Calu3 (cell line): ENCODE measurements around the gene CCND3. TPM values are rescaled to one million over a fixed set of nuclear protein-coding genes. Genes with fewer than 3 reads are reported as not detected.

Source experiments
- BruUV-seq: library from RNA; stranded (reverse); fragments of 400-500 nt; replicated peaks from 2 replicates; lab custom pipeline; 2021; lab: Mats Ljungman, UMichigan
- CTCF ChIA-PET: fragments of 300-600 bp; sonication (Branson Sonifier 250); formaldehyde crosslinking; loops from one replicate; lab custom pipeline; 2022; ENCODE audit warnings: antibody characterized with exemption; lab: Charles Lee
- DNase-seq: peaks from one replicate; pipeline ENCODE4 v3.0.0; 2022
- H3K27ac Mint-ChIP-seq: one replicate; pipeline ENCODE4 v1.8.0; 2022; ENCODE audit warnings: mixed read lengths; ENCODE audit not compliant: unreplicated experiment
- H3K27me3 Mint-ChIP-seq: one replicate; pipeline ENCODE4 v1.8.0; 2022; ENCODE audit warnings: mixed read lengths; ENCODE audit not compliant: unreplicated experiment
- H3K36me3 Mint-ChIP-seq: one replicate; pipeline ENCODE4 v1.8.0; 2022; ENCODE audit warnings: mild to moderate bottlenecking, moderate library complexity, mixed read lengths; ENCODE audit not compliant: insufficient read depth, unreplicated experiment
- H3K4me1 Mint-ChIP-seq: one replicate; pipeline ENCODE4 v1.8.0; 2022; ENCODE audit warnings: mild to moderate bottlenecking, low read depth, mixed read lengths; ENCODE audit not compliant: unreplicated experiment
- H3K4me3 Mint-ChIP-seq: one replicate; pipeline ENCODE4 v1.8.0; 2022; ENCODE audit warnings: mild to moderate bottlenecking, low read depth, moderate library complexity, mixed read lengths; ENCODE audit not compliant: unreplicated experiment
- H3K9me3 Mint-ChIP-seq: one replicate; pipeline ENCODE4 v1.8.0; 2022; ENCODE audit warnings: low read depth, mixed read lengths; ENCODE audit not compliant: unreplicated experiment
- intact Hi-C: fragments of 100-400 bp; cut with micrococcal nuclease; formaldehyde crosslinking; loops from one replicate; pipeline ENCODE4 v1.10.0; 2022; ENCODE audit not compliant: unreplicated experiment
- total RNA-seq: library from RNA; stranded (reverse); gene quantifications from 2 replicates; pipeline ENCODE4 v1.2.3, GENCODE V29; 2022
- TF ChIP-seq, protein P1 (sequence below): fragments of 200-600 bp; IDR thresholded peaks from one replicate; pipeline ENCODE4 v1.8.0; 2022; ENCODE audit warnings: antibody characterized with exemption; ENCODE audit not compliant: unreplicated experiment

CCND3 gene
- total RNA-seq, 1 experiment from 2014 or later, result 77.4 TPM

DNA sequence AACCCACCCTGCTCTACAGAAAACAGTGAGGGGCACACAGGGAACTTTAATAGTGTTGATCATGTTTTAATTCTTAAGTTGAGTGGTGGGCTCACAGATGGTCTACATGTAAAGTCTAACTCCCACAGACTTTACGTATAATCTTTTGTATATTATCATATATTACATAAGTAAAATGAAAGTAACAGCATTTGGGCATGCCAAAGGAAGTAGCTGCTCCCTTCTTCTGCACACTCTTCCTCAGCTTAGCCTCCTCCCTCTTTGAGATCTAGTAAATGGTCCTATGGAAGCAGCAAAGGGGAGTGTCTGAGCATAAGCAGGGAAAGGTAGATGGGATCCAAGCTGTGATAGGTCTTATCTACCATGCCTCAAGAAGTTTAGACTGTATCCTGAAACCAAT lies 31.9 kb downstream of the CCND3 start:
- no TSS peak for BruUV-seq
- CTCF ChIA-PET, result no interaction called here
- peaks cover 26% of the 10 kb centered on the region for H3K36me3 Mint-ChIP-seq
- H3K4me3 Mint-ChIP-seq, result no peak overlapping the region
- no peaks in the 10 kb centered on the region for H3K27me3 Mint-ChIP-seq
- no peak for DNase-seq
- intact Hi-C loops, result no loop called here
- TF ChIP-seq, protein P1, sequence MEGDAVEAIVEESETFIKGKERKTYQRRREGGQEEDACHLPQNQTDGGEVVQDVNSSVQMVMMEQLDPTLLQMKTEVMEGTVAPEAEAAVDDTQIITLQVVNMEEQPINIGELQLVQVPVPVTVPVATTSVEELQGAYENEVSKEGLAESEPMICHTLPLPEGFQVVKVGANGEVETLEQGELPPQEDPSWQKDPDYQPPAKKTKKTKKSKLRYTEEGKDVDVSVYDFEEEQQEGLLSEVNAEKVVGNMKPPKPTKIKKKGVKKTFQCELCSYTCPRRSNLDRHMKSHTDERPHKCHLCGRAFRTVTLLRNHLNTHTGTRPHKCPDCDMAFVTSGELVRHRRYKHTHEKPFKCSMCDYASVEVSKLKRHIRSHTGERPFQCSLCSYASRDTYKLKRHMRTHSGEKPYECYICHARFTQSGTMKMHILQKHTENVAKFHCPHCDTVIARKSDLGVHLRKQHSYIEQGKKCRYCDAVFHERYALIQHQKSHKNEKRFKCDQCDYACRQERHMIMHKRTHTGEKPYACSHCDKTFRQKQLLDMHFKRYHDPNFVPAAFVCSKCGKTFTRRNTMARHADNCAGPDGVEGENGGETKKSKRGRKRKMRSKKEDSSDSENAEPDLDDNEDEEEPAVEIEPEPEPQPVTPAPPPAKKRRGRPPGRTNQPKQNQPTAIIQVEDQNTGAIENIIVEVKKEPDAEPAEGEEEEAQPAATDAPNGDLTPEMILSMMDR, result no peak
- H3K4me1 Mint-ChIP-seq, result no peaks in the 10 kb centered on the region
- H3K27ac Mint-ChIP-seq, result no peak overlapping the region
- H3K9me3 Mint-ChIP-seq, result no peaks in the 10 kb centered on the region

GRCh38 chr6:41901882-41902519 lies 39.6 kb downstream of the CCND3 start:
- Mint-ChIP-seq H3K36me3 (peaks cover 29% of the 10 kb centered on the region), H3K27ac (no peak overlapping the region), H3K4me3 (no peak overlapping the region), H3K9me3 (no peaks in the 10 kb centered on the region), H3K27me3 (no peaks in the 10 kb centered on the region), H3K4me1 (no peaks in the 10 kb centered on the region)
- no TSS peak for BruUV-seq
- TF ChIP-seq, protein P1, result no peak
- DNase-seq, result peak; percentile 24
- intact Hi-C loops, result no loop called here
- CTCF ChIA-PET, result no interaction called here

DNA sequence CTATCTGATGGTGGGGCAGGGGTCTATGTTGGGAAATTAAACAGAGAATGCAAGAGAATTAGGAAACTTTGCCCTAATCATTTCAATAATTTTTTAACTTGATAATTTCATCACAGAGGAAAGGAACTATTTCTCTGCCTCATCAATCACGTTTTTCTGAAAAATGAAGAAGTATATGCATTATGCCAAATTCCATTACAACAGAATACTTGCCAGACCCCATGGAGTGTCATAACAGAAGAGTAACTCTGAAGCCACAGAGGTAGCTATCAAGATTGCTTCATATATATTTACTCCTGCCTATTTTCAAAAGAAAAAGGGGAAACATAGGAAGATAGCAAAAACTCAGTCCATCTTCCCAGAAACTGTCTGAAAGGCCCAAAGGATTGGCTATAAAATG lies 40.7 kb downstream of the CCND3 start:
- CTCF ChIA-PET, result no interaction called here
- no peak for DNase-seq
- peaks cover 23% of the 10 kb centered on the region for H3K36me3 Mint-ChIP-seq
- H3K27me3 Mint-ChIP-seq, result no peaks in the 10 kb centered on the region
- H3K4me3 Mint-ChIP-seq, result no peak overlapping the region
- intact Hi-C loops, result no loop called here
- H3K27ac Mint-ChIP-seq, result no peak overlapping the region
- TF ChIP-seq, protein P1, result no peak
- no TSS peak for BruUV-seq
- no peaks in the 10 kb centered on the region for H3K9me3 Mint-ChIP-seq
- H3K4me1 Mint-ChIP-seq, result peaks cover 8% of the 10 kb centered on the region

GRCh38 chr6:41896281-41896680 lies 45.3 kb downstream of the CCND3 start:
- TF ChIP-seq, protein P1, result no peak
- peaks cover 7% of the 10 kb centered on the region for H3K36me3 Mint-ChIP-seq
- CTCF ChIA-PET, result interaction anchor here (0.6 to 2.3 kb wide), 8 partner anchors 9 to 1514 kb away, joined by 3 to 17 read pairs (median 6); partner anchors contain the start of genes BYSL and MED20
- H3K9me3 Mint-ChIP-seq, result no peaks in the 10 kb centered on the region
- intact Hi-C loops, result no loop called here
- no peak overlapping the region for H3K27ac Mint-ChIP-seq
- no peaks in the 10 kb centered on the region for H3K27me3 Mint-ChIP-seq
- no peak for DNase-seq
- H3K4me1 Mint-ChIP-seq, result peaks cover 9% of the 10 kb centered on the region
- no peak overlapping the region for H3K4me3 Mint-ChIP-seq
- BruUV-seq, result no TSS peak
